ENCODE results near the gene IL3RA. TPM values are rescaled to one million over a fixed set of nuclear protein-coding genes. Genes with fewer than 3 reads are reported as not detected.
"Not testable (repeated sequence)": the region's sequence is repeated elsewhere in the genome, so short reads cannot be mapped to it uniquely, and the experiment has no call there.

Gene IL3RA
- total RNA-seq (ENCODE audit: low replicate concordance), result 0.09 TPM in 1 of 2 replicates, not detected in the other

DNA sequence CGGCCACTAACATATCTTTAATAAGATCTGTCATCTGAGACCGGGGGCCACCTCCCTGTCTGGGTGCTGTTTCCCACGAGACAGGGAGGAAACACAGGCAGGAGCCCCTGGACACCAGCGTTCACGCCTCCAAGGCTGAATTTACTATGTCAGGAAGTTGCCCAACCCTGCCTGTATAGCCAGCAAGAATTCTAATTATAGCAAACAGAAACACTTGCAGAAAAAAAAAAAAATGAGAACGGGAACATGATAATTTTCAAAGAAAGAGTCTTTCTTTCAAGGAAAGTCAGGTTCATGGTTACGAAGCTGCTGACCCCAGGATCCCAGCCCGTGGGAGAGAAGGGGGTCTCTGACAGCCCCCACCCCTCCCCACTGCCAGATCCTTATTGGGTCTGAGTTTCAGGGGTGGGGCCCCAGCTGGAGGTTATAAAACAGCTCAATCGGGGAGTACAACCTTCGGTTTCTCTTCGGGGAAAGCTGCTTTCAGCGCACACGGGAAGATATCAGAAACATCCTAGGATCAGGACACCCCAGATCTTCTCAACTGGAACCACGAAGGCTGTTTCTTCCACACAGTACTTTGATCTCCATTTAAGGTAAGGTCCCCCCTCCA is at the start of gene IL3RA:
Gene IL3RA (plus strand): TSS at position 455 of the 613 bp plus-strand sequence. CDS start 4,981 bp downstream, outside the sequence.
- no peak for DNase-seq (ENCODE audit: low read depth)
- no peak for TF ChIP-seq CTCF (IDR thresholded peaks at IDR 0.05; ENCODE audit: insufficient read depth, low read length)

DNA sequence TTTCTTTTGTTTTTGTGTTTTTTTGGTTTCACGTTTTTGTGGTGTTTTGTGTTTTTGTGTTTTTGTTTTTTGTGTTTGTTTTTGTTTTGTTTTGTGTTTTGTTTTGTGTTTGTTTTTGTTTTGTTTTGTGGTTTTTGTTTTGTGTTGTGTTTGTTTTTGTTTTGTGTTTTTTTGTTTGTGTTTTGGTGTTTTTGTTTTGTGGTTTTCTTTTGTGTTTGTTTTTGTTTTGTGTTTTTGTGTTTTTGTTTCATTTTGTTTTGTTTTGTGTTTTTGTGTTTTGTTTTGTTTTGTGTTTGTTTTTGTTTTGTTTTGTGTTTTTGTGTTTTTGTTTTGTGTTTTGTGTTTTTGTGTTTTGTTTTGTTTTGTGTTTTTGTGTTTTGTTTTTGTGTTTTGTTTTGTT is 47.0 kb upstream of the IL3RA start:
- no peak overlapping the region for H3K4me3 ChIP-seq (ENCODE audit: low read depth, low read length)
- DNase-seq (ENCODE audit: low read depth), result no peak
- no peak for TF ChIP-seq CTCF (IDR thresholded peaks at IDR 0.05; ENCODE audit: insufficient read depth, low read length)

More for the DNA sequence above, at the start of gene IL3RA:
- no peak within 1 kb of the TSS for H3K4me3 ChIP-seq (ENCODE audit: low read depth, low read length)

DNA sequence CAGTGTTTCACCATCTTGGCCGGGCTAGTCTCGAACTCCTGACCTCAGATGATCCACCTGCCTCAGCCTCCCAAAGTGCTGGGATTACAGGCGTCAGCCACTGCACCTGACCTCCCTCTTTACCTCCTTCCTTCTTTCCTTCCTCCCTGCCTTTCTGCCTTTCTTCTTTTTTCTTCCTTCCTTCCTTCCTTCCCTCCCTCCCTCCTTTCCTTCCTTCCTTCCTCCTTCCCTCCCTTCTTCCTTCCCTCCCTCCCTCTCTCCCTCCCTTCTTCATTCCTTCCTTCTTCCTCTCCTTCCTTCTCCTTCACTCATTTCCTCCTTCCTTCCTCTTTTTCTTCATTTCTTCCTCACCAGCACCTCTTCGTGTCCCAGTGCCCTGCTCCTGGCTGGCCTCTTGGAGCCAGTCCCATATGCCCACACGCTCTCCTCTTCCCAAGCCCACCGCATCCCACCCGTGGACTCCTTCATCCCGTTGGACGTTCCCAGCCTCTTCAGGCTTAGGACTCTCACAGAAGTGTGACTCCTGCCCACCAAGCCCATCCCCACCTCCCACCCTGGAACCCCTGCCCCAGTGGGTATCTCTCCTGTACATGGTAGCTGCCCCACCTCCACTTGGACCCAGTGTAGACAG is 45.4 kb upstream of the IL3RA start:
- H3K4me3 ChIP-seq (ENCODE audit: low read depth, low read length), result no peak overlapping the region
- TF ChIP-seq CTCF (IDR thresholded peaks at IDR 0.05; ENCODE audit: insufficient read depth, low read length), result no peak
- no peak for DNase-seq (ENCODE audit: low read depth)

- DNase-seq (ENCODE audit: low read depth), result no peak
- H3K4me3 ChIP-seq (ENCODE audit: low read depth, low read length), result no peak overlapping the region
- no peak for TF ChIP-seq CTCF (IDR thresholded peaks at IDR 0.05; ENCODE audit: insufficient read depth, low read length)
Observed at GRCh38 chrX:1292575-1293290, 43.9 kb upstream of the IL3RA start.

GRCh38 chrX:1294301-1295067 is 42.1 kb upstream of the IL3RA start:
- TF ChIP-seq CTCF (IDR thresholded peaks at IDR 0.05; ENCODE audit: insufficient read depth, low read length), result no peak

DNA sequence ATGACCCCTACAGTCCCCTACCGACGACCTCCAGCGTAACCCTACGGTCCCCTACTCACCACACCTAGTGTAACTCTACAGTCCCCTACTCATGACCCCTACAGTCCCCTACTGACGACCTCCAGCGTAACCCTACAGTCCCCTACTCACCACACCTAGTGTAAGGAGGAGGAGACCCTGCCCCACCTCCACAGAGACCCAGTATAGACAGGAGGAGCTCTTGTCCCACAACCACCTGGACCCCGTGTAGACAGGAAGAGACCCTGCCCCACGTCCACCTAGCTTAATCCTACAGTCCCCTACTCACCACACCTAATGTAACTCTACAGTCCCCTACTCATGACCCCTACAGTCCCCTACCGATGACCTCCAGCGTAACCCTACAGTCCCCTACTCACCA is 41.0 kb upstream of the IL3RA start:
- H3K4me3 ChIP-seq (ENCODE audit: low read depth, low read length), result no peak overlapping the region
- no peak for TF ChIP-seq CTCF (IDR thresholded peaks at IDR 0.05; ENCODE audit: insufficient read depth, low read length)

More at GRCh38 chrX:1294301-1295067, 42.1 kb upstream of the IL3RA start:
- H3K4me3 ChIP-seq (ENCODE audit: low read depth, low read length), result no peak overlapping the region
- DNase-seq (ENCODE audit: low read depth), result no peak

DNA sequence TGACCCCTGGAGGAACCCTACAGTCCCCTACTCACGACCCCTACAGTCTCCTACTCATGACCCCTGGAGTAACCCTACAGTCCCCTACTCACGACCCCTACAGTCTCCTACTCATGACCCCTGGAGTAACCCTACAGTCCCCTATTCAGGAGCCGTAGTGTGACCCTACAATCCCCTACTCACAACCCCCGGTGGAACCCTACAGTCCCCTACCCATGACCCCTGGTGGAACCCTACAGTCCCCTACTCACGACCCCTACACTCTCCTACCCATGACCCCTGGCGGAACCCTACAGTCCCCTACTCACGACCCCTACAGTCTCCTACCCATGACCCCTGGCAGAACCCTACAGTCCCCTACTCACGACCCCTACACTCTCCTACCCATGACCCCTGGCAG is 39.0 kb upstream of the IL3RA start:
- H3K4me3 ChIP-seq (ENCODE audit: low read depth, low read length); DNase-seq (ENCODE audit: low read depth): not testable (repeated sequence)

More for the DNA sequence above, 41.0 kb upstream of the IL3RA start:
- DNase-seq (ENCODE audit: low read depth), result no peak
